K562 (cell line): ENCODE measurements around the gene MATN1. TPM values are rescaled to one million over a fixed set of nuclear protein-coding genes. Genes with fewer than 3 reads are reported as not detected.

Experiments used
- ATAC-seq: fragments of 200-7000 bp; cut with Tn5 transposase; 3 replicates; pipeline ENCODE4 v1.9.1; 2020; ENCODE audit warnings: moderate library complexity
- BruUV-seq: library from RNA; stranded (reverse); fragments of 400-500 nt; replicated peaks from 2 replicates; lab custom pipeline; 2021; lab: Mats Ljungman, UMichigan
- CTCF ChIA-PET: fragments of 300-600 bp; formaldehyde crosslinking; extraction: SDS; loops from one replicate; lab custom pipeline; 2021; ENCODE audit warnings: low intra/inter-chr PET ratio; lab: Yijun Ruan, JAX
- POLR2A ChIA-PET: fragments of 300-600, 350-650 bp; sonication (Branson Sonifier 250); formaldehyde crosslinking; extraction: SDS; loops from one replicate; lab custom pipeline; 2021; ENCODE audit warnings: antibody characterized with exemption, inconsistent platforms; lab: Yijun Ruan, JAX
- DNase-seq, 4 experiments: peaks; one replicate each; pipeline versions ENCODE4 v3.0.0 to v3.0.0-alpha.2; 2011 to 2018; ENCODE audit warnings: low spot score in 3 of 4, mixed read lengths in 3 of 4; ENCODE audit errors: extremely low read depth in 1 of 4
- FAIRE-seq: peaks from 2 replicates; lab custom pipeline; 2011; peaks lifted over from hg19 to GRCh38; lab: Jason Lieb, UNC
- H2AFZ ChIP-seq: 2 replicates; pipeline ENCODE4 v1.6.0; 2011; ENCODE audit warnings: low read depth, low read length, control low read depth, inconsistent platforms
- H3K27ac ChIP-seq: fragments of 200-600 bp; 3 replicates; pipeline ENCODE4 v1.8.0; 2011; ENCODE audit warnings: low read depth, mild to moderate bottlenecking, control low read depth, inconsistent platforms, low read length, moderate library complexity, mixed read lengths; ENCODE audit errors: extremely low read depth
- H3K27me3 ChIP-seq, 2 experiments: fragments of 300-600 bp in 1 of 2; 2 replicates in 1 of 2; 3 replicates in 1 of 2; pipeline versions ENCODE4 v1.6.0 to v1.8.0; 2011; ENCODE audit warnings: inconsistent platforms in 2 of 2, low read length in 2 of 2, mild to moderate bottlenecking in 1 of 2, mixed read lengths in 1 of 2, moderate library complexity in 1 of 2; ENCODE audit not compliant: control insufficient read depth in 2 of 2, insufficient read depth in 2 of 2
- H3K36me3 ChIP-seq: fragments of 300-600 bp; 3 replicates; pipeline ENCODE4 v1.8.0; 2011; ENCODE audit warnings: mild to moderate bottlenecking, low read length, inconsistent platforms; ENCODE audit not compliant: control insufficient read depth, insufficient read depth
- H3K4me1 ChIP-seq, 2 experiments: fragments of 200-600 bp in 1 of 2; replicated peaks in 1 of 2; 2 replicates in 1 of 2; 3 replicates in 1 of 2; pipeline versions ENCODE4 v1.5.1 to v1.8.0; 2011; ENCODE audit warnings: inconsistent platforms in 2 of 2, low read length in 2 of 2, mild to moderate bottlenecking in 1 of 2, mixed read lengths in 1 of 2, moderate library complexity in 1 of 2; ENCODE audit not compliant: control insufficient read depth in 2 of 2, insufficient read depth in 2 of 2
- H3K4me2 ChIP-seq: 2 replicates; pipeline ENCODE4 v1.6.1; 2011; ENCODE audit warnings: low read length, control low read depth, inconsistent platforms, mixed read lengths; ENCODE audit not compliant: insufficient read depth
- H3K4me3 ChIP-seq: fragments of 200-600 bp; sonication (generic), shearing (Covaris generic); 2 replicates; pipeline ENCODE4 v1.5.1; 2016; ENCODE audit warnings: control low read depth, inconsistent platforms
- H3K79me2 ChIP-seq: fragments of 200-600 bp; 3 replicates; pipeline ENCODE4 v1.8.0; 2011; ENCODE audit warnings: low read length, inconsistent platforms; ENCODE audit not compliant: control insufficient read depth, insufficient read depth
- H3K9ac ChIP-seq, 2 experiments: 2 replicates each; pipeline versions ENCODE4 v1.6.0 to v1.6.1; 2011; ENCODE audit warnings: low read depth in 2 of 2, low read length in 2 of 2, control low read depth in 1 of 2, inconsistent platforms in 1 of 2, mild to moderate bottlenecking in 1 of 2, mixed read lengths in 1 of 2; ENCODE audit not compliant: insufficient read depth in 1 of 2
- H3K9me1 ChIP-seq: one replicate; pipeline ENCODE4 v1.6.0; 2011; ENCODE audit warnings: inconsistent platforms, mild to moderate bottlenecking, low read length, moderate library complexity; ENCODE audit not compliant: control insufficient read depth, insufficient read depth
- H3K9me3 ChIP-seq: replicated peaks from 2 replicates; pipeline ENCODE4 v1.5.1; 2011; ENCODE audit warnings: low read depth, low read length, inconsistent platforms; ENCODE audit not compliant: control insufficient read depth, insufficient read depth
- H4K20me1 ChIP-seq: replicated peaks from 2 replicates; pipeline ENCODE4 v1.6.1; 2011; ENCODE audit warnings: low read length, inconsistent platforms, mixed read lengths; ENCODE audit not compliant: control insufficient read depth, insufficient read depth
- CBFA2T3 ChIP-seq: fragments of 450-650 bp; IDR thresholded peaks from 2 replicates; pipeline ENCODE4 v1.6.1; 2017
- TFE3 ChIP-seq: fragments of 450-650 bp; formaldehyde crosslinking; IDR thresholded peaks from 2 replicates; pipeline ENCODE4 v1.4.0; 2020; ENCODE audit warnings: mild to moderate bottlenecking, mixed read lengths
- WGBS: fragments of 100-300 bp; shearing (Covaris generic); methylation state at CpG from one replicate; pipeline ENCODE4 v1.1.6; 2016; ENCODE audit warnings: low coverage, mixed read lengths; ENCODE audit not compliant: insufficient coverage; ENCODE audit errors: missing lambda C conversion rate; 5-methylcytosine and 5-hydroxymethylcytosine counted together
- in situ Hi-C: fragments of 300-500 bp; cut with MboI; formaldehyde crosslinking; loops from 4 replicates; pipeline ENCODE4 v1.15.0; 2018; ENCODE audit warnings: inconsistent platforms, mixed read lengths
- intact Hi-C: fragments of 100-400 bp; cut with micrococcal nuclease; formaldehyde crosslinking; loops from 2 replicates; pipeline ENCODE4 v1.14.2; 2022
- polyA plus RNA-seq, 8 experiments: library from polyadenylated mRNA; depleted of rRNA in 4 of 8; stranded (reverse) in 5 of 8; unstranded in 3 of 8; fragments of >200 nt; fragmentation: Nextera tagmentation in 2 of 8; fragmentation: Illumina TruSeq in 1 of 8; extraction: Ambion mirVana in 2 of 8; extraction: Trizol in 1 of 8; gene quantifications; 2 replicates each; pipeline versions ENCODE4 v1.2.1 to v1.2.3, GENCODE V29; 2011 to 2014; ENCODE audit warnings: inconsistent platforms in 1 of 8, missing spikeins in 1 of 8
- total RNA-seq, 7 experiments: library from RNA; depleted of rRNA in 6 of 7; stranded (reverse); fragments of >200 nt in 6 of 7; fragmentation: Illumina TruSeq in 2 of 7; extraction: Trizol in 2 of 7; gene quantifications; 2 replicates each; pipeline versions ENCODE4 v1.2.1 to v1.2.3, GENCODE V29; 2011 to 2021; ENCODE audit warnings: low replicate concordance in 1 of 7

The MATN1 gene
- total and polyA plus RNA-seq, 9 of the 15 experiments (the other 6 are each of a cell fraction or from before 2014, with no cell fraction given), result 0.10 to 2.3 (median 1.2) TPM

- Histone ChIP-seq H3K4me3 (no peak overlapping the region), H3K4me1 (no peaks in the 10 kb centered on the region), H3K27ac (no peak overlapping the region), H3K9me3 (no peaks in the 10 kb centered on the region), H3K9ac (no peak overlapping the region), H3K4me2 (no peak overlapping the region), H3K9me1 (no peaks in the 10 kb centered on the region), H2AFZ (no peak overlapping the region), H3K27me3 (peaks cover 16 to 42% of the 10 kb centered on the region in 2 experiments; a peak in 3 of 5 replicates), H4K20me1 (0 out of 2 replicates have a peak, but pooled peaks cover 7% of the 10 kb centered on the region), H3K79me2 (no peaks in the 10 kb centered on the region), H3K36me3 (no peaks in the 10 kb centered on the region)
- ChIA-PET CTCF (no interaction called here), POLR2A (interaction anchor here (0.8 to 0.9 kb wide), 2 partner anchors 14 to 17 kb away, joined by 3 to 4 read pairs; no protein-coding TSS in a partner anchor)
- ATAC-seq (no peak), DNase-seq (no peak), FAIRE-seq (no peak)
- TF ChIP-seq TFE3 (CRISPR knock-in tag), result no peak
- no peak for TF ChIP-seq CBFA2T3
- 1% methylated on average over 7 of the region's 7 CpGs for WGBS
- intact Hi-C loops (no loop called here), in situ Hi-C loops (no loop called here)
- no TSS peak for BruUV-seq
Measured at GRCh38 chr1:30692948-30693301, 30.5 kb downstream of the MATN1 start.
